HFF-Myc (cell line): ENCODE results near the gene STIMATE.

Experiments used
- DNase-seq: peaks from one replicate; pipeline ENCODE4 v3.0.0-alpha.2; 2011; ENCODE audit warnings: low read depth; ENCODE audit errors: extremely low read depth
- H3K4me3 ChIP-seq: replicated peaks from 2 replicates; pipeline ENCODE4 v1.5.1; 2011; ENCODE audit warnings: low read depth, mild to moderate bottlenecking, control low read depth, low read length
- CTCF ChIP-seq: IDR thresholded peaks from 2 replicates; pipeline ENCODE4 v1.5.1; 2012; ENCODE audit warnings: mild to moderate bottlenecking, low read depth, low read length, control low read depth; ENCODE audit errors: missing control alignments

Gene STIMATE

GRCh38 chr3:52819936-52820335 is 77.4 kb downstream of the STIMATE start:
- H3K4me3 ChIP-seq = no peak overlapping the region

GRCh38 chr3:52817860-52818259 is 79.5 kb downstream of the STIMATE start:
- H3K4me3 ChIP-seq = no peak overlapping the region
- no peak for TF ChIP-seq CTCF
- DNase-seq = no peak

More at GRCh38 chr3:52819936-52820335, 77.4 kb downstream of the STIMATE start:
- no peak for TF ChIP-seq CTCF
- no peak for DNase-seq

- H3K4me3 ChIP-seq = no peak overlapping the region
- DNase-seq = no peak
- TF ChIP-seq CTCF = no peak
Observed at GRCh38 chr3:52817221-52817620, 80.1 kb downstream of the STIMATE start.

- DNase-seq = no peak
- TF ChIP-seq CTCF = no peak
- no peak overlapping the region for H3K4me3 ChIP-seq
Observed at GRCh38 chr3:52816654-52817053, 80.7 kb downstream of the STIMATE start.

GRCh38 chr3:52816199-52816598 is 81.1 kb downstream of the STIMATE start:
- no peak for TF ChIP-seq CTCF
- no peak overlapping the region for H3K4me3 ChIP-seq
- no peak for DNase-seq

- no peak overlapping the region for H3K4me3 ChIP-seq
- no peak for TF ChIP-seq CTCF
- no peak for DNase-seq
Observed at GRCh38 chr3:52813810-52814209, 83.5 kb downstream of the STIMATE start.

- no peak for TF ChIP-seq CTCF
- H3K4me3 ChIP-seq = no peak overlapping the region
- no peak for DNase-seq
Observed at GRCh38 chr3:52811452-52812011, 85.8 kb downstream of the STIMATE start.
